Measurements from ENCODE around the gene OR9Q1.

GRCh38 chr11:58188770-58189169, 165.1 kb downstream of the OR9Q1 start, which contains the start of gene OR9Q2:
- TF ChIP-seq POLR2AphosphoS5 (IDR thresholded peaks at IDR 0.05) (no peak), CTCF (IDR thresholded peaks at IDR 0.05) (no peak)

All from transverse colon (tissue), 4 donors.